ENCODE measurements around the gene RAX.

Gene RAX

DNA sequence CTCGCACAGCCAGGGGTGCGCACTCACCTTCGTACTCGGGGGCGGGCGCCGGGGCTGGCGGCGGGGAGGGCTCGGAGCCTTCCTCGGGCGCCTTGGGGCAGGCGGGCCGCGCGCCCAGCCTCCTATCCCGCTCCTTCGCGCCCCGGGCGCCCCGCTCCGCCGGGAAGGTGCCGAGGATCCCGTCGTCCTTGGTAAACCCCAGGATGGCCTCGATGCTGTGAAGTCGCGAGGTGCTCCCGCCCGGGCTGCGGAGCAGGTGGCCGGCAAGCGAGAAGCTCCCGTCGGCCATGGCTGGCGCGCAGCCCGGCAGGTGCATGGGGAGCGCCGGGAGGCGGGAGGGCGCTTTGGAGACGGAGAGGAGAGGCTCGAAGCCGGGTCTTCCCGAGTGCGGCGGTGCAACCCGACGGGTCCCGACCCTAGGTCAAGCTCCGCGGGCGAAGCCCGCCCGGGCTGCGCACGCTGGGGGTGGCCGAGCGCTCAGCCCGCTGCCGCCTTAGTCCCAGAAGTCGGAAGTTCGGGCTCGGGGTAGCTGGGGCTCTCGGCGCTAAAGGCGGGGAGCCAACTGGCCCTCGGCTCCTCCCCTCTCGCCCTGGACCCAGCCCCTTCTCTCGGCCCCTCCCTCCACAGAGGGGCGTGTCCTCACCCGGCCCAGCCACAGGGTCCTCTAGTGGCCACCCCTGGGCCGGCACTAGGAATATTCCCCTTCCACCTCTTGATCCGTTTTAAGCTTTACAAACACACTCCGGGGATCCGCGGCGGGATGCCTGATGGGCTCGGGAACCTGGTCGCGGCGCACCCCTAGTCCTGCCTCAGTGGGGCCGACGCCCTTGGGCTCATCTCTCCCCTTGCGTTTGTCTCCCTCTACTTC lies at the start of gene RAX:
TSS of gene RAX (minus strand) at position 564 of the 868 bp plus-strand sequence. CDS start at position 316, 248 bp downstream.
- DNase-seq: no peak

DNA sequence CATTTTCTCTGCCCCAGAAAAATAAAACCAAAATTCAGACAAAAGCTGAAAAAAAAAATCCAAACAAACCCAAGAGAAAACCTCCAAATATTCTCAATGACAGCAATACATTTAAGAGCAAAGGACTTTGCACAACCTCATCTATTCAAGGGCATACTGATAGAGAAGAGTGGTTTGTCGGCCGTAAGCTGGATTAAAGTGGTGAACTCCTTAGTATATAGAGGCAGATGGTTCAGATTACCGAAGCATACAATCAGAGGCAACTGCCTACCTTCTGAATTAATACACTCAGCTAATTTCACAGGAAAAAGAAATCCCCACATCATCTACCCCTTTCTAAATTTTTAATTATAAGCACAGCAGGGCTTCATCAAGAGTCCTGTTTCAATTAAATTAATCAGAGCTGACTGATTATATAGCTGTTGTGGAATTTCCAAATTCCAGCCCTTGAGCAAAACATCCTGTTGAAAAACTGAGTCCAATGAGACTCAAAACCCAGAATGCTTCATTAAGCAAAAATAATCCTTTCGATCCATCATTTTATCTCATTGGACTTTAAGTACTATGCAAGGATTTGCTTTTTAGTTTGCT lies 45.3 kb upstream of the RAX start, which contains the start of gene CPLX4:
TSS of gene CPLX4 (minus strand) at position 190 of the 591 bp plus-strand sequence. CDS start at position 3, 187 bp downstream.
- DNase-seq: no peak

DNA sequence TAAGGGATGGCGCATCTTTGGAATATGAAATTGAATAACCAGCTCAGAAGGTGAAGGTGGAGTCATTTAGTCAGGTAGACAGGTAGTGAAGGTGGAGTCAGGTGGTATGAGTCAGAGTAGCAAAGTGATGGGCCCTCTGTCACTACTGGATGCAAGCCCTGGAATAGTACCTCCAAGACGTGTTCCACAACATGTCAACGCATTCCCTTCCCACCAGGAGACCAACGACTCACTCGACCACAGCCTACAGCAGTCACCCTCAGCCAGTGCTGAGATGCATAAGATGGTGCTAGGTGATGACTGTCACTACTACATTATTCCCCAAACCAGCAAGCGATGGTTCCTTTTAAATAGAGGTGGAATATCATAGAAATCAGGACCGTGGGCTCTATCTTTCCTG lies 38.4 kb upstream of the RAX start:
- no peak for DNase-seq

- DNase-seq: no peak
Measured at GRCh38 chr18:59308938-59309260, 35.6 kb upstream of the RAX start.

GRCh38 chr18:59308248-59308937 lies 35.1 kb upstream of the RAX start:
- DNase-seq: peak; percentile 78 to 96 (median 93)

GRCh38 chr18:59306640-59307039 lies 33.4 kb upstream of the RAX start:
- DNase-seq: no peak

DNA sequence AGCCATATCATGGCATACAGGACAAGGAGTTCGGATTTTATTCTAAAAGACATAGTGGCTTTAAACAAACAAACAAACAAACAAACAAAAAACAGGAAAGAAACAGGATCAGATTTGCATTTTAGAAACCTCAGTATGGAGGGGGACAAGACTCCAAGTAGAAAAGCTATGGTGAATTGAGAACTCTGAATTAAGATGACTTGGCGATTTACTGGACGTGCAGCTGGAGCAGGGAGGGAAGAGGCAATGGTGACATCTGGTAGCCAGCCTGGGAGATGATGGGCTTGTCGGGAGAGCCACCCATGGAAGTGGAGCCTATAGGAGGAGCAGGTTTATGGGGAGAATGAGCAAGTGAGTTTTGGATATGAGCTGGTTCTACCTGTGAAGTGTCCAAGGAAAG lies 32.0 kb upstream of the RAX start:
- DNase-seq: no peak

DNA sequence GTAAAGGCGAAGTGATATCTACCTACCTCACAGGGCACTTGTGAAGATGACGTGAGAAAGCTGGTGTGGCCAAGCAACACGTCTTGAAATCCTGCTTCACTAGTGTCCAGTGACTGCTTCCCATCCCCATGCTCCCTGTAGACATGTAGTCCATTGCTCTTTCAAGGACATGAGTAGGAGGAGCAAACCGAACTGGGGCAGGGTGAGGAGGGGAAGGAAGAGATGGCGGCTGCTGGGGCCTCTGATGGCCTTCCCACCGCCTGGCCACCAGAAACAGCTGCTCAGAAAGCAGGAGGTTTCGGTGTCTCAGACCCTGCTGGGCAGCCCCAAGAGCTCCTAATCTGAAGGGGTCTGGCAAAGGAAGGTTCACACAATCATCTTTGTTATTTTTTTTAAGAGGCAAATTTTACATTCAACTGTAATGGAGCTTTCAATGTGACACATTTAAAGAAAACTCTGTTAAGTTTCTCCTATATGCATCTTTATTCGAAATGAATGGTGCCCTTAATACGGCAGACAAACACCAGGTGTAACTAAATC lies 30.5 kb upstream of the RAX start:
- DNase-seq: peak in 2 of 3 experiments; percentile 77 to 86

DNA sequence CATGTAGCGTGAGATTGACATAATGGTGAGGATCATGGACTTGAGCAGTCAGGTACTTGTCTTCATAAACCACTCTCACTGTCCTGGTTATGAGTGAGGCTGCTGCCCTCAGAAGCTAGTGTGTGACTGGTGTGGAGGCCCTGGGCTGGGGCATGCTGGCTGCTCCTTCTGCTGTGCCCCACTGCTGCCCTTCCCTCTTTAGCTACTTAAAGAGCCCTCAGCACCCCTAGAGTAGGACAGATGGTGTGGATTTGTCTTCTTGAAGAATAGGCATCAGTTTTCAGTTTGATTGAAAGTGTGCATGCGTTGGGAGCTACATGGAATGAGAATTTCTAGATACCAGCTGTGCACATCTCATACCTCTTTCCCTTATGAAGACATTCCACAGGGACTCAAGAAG lies 29.8 kb upstream of the RAX start:
- no peak for DNase-seq

GRCh38 chr18:59301929-59302328 lies 28.7 kb upstream of the RAX start:
- no peak for DNase-seq

- no peak for DNase-seq
Measured at GRCh38 chr18:59300676-59301285, 27.5 kb upstream of the RAX start.

- no peak for DNase-seq
Measured at GRCh38 chr18:59298871-59299270, 25.6 kb upstream of the RAX start.

DNA sequence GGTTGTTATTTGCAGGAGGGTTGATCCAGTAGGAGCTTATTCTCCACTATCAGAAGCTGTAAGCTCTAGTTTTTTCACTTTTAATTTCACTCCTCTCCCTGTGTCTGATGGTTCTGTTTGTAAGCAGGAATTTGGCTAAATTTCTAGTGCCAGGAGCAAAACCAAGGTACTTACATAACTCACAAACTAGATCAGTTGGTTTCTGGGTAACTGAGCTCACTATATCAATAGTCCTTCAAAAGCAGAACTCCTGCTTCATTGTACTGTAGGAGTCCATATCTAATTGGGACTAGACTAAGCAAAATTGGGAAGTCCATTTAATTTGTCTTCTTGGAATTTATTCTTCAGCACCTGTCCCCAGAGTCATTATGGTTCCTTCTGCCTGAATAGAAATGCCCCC lies 20.1 kb upstream of the RAX start:
- DNase-seq: no peak

- no peak for DNase-seq
Measured at GRCh38 chr18:59286341-59286740, 13.1 kb upstream of the RAX start.

GRCh38 chr18:59282341-59282740 lies 9.1 kb upstream of the RAX start:
- DNase-seq: no peak

- DNase-seq: no peak
Measured at GRCh38 chr18:59279722-59280121, 6.5 kb upstream of the RAX start.

DNA sequence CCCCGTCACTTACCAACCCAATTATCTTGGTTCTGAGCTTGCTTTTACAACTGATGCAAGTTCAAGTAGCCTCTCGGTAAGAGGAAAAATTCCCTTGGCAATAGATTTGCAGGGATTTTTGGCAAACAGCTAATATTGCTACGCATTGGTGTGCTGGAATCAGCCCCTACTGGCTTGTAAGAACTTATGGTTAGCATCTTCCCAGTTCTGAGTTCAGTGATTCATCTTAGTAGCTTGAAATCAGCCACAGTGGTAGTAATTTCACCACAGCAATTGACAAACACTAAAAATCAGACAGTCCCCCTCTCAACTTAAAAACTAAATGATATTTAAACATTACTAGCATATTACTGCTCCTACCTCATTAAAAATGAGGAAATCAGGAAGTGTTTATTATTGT lies 5.9 kb upstream of the RAX start:
- DNase-seq: no peak

DNA sequence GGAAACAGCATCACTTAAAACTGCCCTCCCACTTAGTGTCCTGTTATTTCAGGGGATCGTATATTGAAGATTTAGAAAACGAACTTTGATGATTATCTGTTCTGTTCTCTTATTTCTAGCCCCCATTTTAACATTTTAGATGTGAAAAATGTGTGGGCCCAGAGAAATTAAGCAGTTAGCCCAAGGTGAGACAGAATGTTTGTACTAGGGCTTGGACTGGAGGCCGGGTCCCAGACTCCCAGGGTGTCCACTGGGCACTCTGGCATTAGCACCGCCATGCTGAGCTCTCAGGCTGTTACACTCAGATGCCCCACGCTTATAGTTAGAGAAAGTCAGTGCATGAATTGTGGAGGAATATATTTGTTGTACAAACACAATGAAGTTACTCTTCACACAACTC lies 5.5 kb upstream of the RAX start:
- no peak for DNase-seq

GRCh38 chr18:59276047-59276446 lies 2.8 kb upstream of the RAX start:
- peak in 1 of 3 experiments; percentile 22 for DNase-seq

- DNase-seq: peak in 1 of 3 experiments; percentile 24
Measured at GRCh38 chr18:59275406-59275949, 2.2 kb upstream of the RAX start.

GRCh38 chr18:59274533-59274928 lies 1.3 kb upstream of the RAX start:
- DNase-seq: no peak

- no peak for DNase-seq
Measured at GRCh38 chr18:59273759-59274532, 692 bp upstream of the RAX start.

Data from NCI-H1417 (cell line).